ENCODE data around the gene NAV2. TPM values are rescaled to one million over a fixed set of nuclear protein-coding genes. Genes with fewer than 3 reads are reported as not detected.

Gene NAV2
- polyA plus RNA-seq, 1 donor (not counting 4 experiments of a cell fraction or from before 2014, with no cell fraction given) = 4.0 TPM

DNA sequence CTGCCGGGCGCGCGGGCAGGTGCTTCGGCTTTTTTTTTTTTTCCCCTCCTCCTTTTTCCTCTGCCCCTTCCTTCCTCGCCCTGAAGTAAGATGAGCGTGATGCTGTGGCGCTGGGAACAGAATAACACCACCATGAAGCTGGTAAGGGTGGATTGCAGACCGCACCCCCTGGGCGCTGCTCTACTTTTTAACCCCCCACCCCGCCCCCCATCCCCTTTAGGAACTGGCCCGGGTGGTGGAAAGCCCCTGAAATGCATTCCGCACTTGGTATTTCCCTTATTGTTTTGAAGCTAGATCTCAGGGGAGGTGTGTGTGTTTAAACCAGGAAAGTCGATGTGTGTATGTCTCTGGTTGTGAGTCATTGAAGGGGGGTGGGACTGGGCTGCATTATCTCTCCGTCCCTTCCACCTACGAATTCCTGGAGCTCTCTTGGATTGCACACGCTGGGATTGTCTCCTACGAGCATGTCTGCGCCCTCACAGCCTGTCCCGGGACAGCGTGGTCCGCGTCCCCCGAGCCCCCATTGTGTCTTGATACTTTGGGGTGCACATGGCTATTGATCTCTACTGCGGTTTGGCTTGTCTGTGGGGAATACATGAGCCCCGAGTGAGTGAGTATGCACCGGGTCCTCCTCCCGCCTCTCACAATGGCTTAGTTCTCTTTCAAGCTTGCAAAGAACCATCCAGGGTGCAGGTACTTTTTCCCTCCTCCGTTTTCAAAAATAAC lies 64.9 kb downstream of the NAV2 start:
- DNase-seq (ENCODE audit: low read depth, low spot score) (no peak), FAIRE-seq (no peak)
- Histone ChIP-seq H3K4me2 (ENCODE audit: control insufficient read depth, extremely low read depth, insufficient read depth, low read depth, low read length) (no peak overlapping the region), H4K20me1 (ENCODE audit: control insufficient read depth, extremely low read depth, insufficient read depth, low read length) (no peaks in the 10 kb centered on the region), H3K9me1 (ENCODE audit: control insufficient read depth, extremely low read depth, insufficient read depth, low read length) (no peaks in the 10 kb centered on the region), H3K27ac (ENCODE audit: control insufficient read depth, insufficient read depth, low read length) (no peak overlapping the region), H2AFZ (ENCODE audit: control insufficient read depth, low read length) (no peak overlapping the region), H3K4me1 (ENCODE audit: control insufficient read depth, extremely low read depth, insufficient read depth, low read length) (no peaks in the 10 kb centered on the region), H3K36me3 (ENCODE audit: control insufficient read depth in 2 of 2, extremely low read depth in 1 of 2, insufficient read depth in 2 of 2, low read length in 2 of 2) (no peaks in the 10 kb centered on the region), H3K9me3 (ENCODE audit: control insufficient read depth, low read depth, low read length) (no peaks in the 10 kb centered on the region), H3K9ac (ENCODE audit: control insufficient read depth, extremely low read depth, insufficient read depth, low read length) (no peak overlapping the region), H3K27me3 (ENCODE audit: control insufficient read depth, extremely low read depth, insufficient read depth, low read length) (peaks cover 35% of the 10 kb centered on the region), H3K79me2 (ENCODE audit: control insufficient read depth, insufficient read depth, low read length) (no peaks in the 10 kb centered on the region), H3K4me3 (ENCODE audit: control insufficient read depth in 2 of 3, extremely low read depth in 1 of 3, insufficient read depth in 2 of 3, low read depth in 1 of 3, low read length in 3 of 3) (no peak overlapping the region)
- dilution Hi-C loops (cut with MboI; ENCODE audit: extremely low pct_ligation_motif_present, low sequenced_read_pairs) = no loop called here
- TF ChIP-seq, protein P1, sequence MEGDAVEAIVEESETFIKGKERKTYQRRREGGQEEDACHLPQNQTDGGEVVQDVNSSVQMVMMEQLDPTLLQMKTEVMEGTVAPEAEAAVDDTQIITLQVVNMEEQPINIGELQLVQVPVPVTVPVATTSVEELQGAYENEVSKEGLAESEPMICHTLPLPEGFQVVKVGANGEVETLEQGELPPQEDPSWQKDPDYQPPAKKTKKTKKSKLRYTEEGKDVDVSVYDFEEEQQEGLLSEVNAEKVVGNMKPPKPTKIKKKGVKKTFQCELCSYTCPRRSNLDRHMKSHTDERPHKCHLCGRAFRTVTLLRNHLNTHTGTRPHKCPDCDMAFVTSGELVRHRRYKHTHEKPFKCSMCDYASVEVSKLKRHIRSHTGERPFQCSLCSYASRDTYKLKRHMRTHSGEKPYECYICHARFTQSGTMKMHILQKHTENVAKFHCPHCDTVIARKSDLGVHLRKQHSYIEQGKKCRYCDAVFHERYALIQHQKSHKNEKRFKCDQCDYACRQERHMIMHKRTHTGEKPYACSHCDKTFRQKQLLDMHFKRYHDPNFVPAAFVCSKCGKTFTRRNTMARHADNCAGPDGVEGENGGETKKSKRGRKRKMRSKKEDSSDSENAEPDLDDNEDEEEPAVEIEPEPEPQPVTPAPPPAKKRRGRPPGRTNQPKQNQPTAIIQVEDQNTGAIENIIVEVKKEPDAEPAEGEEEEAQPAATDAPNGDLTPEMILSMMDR (optimal IDR thresholded peaks at IDR 0.05 in 1 of 3, IDR thresholded peaks at IDR 0.05 in 1 of 3, conservative IDR thresholded peaks at IDR 0.05 in 1 of 3; ENCODE audit: extremely low read depth in 1 of 3, insufficient read depth in 2 of 3, low read length in 3 of 3) = no peak
- TF ChIP-seq EZH2 (IDR thresholded peaks at IDR 0.05; ENCODE audit: low read length) = peak; percentile 46

DNA sequence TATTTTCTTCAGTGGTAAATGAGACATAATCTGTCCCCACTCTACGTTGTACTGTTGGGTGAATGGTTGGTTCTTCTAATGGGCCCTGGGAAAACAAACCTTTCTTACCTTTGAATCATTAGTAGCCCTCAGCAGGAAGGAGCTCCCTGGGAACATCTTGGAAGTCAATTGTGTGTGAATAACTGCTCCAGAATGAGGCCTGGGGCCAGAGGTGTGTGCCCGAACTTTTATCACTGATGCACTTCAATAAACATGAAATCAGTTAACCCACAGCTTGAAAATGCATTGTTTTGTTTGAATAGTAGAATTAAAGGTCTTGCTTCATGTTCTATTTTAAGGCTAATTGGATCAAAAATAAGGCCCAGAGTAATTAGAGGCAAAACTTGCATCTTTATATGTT lies 67.1 kb downstream of the NAV2 start:
- peaks cover 35% of the 10 kb centered on the region for H3K27me3 ChIP-seq (ENCODE audit: control insufficient read depth, extremely low read depth, insufficient read depth, low read length)
- no peaks in the 10 kb centered on the region for H3K9me3 ChIP-seq (ENCODE audit: control insufficient read depth, low read depth, low read length)
- no peaks in the 10 kb centered on the region for H3K79me2 ChIP-seq (ENCODE audit: control insufficient read depth, insufficient read depth, low read length)
- TF ChIP-seq, protein P1 (optimal IDR thresholded peaks at IDR 0.05 in 1 of 3, IDR thresholded peaks at IDR 0.05 in 1 of 3, conservative IDR thresholded peaks at IDR 0.05 in 1 of 3; ENCODE audit: extremely low read depth in 1 of 3, insufficient read depth in 2 of 3, low read length in 3 of 3) = no peak
- TF ChIP-seq EZH2 (IDR thresholded peaks at IDR 0.05; ENCODE audit: low read length) = no peak
- H3K4me2 ChIP-seq (ENCODE audit: control insufficient read depth, extremely low read depth, insufficient read depth, low read depth, low read length) = no peak overlapping the region
- H3K27ac ChIP-seq (ENCODE audit: control insufficient read depth, insufficient read depth, low read length) = no peak overlapping the region
- no peaks in the 10 kb centered on the region for H3K36me3 ChIP-seq (ENCODE audit: control insufficient read depth in 2 of 2, extremely low read depth in 1 of 2, insufficient read depth in 2 of 2, low read length in 2 of 2)
- dilution Hi-C loops (cut with MboI; ENCODE audit: extremely low pct_ligation_motif_present, low sequenced_read_pairs) = no loop called here
- no peaks in the 10 kb centered on the region for H3K4me1 ChIP-seq (ENCODE audit: control insufficient read depth, extremely low read depth, insufficient read depth, low read length)
- no peaks in the 10 kb centered on the region for H3K9me1 ChIP-seq (ENCODE audit: control insufficient read depth, extremely low read depth, insufficient read depth, low read length)
- no peak for DNase-seq (ENCODE audit: low read depth, low spot score)
- no peak overlapping the region for H3K4me3 ChIP-seq (ENCODE audit: control insufficient read depth in 2 of 3, extremely low read depth in 1 of 3, insufficient read depth in 2 of 3, low read depth in 1 of 3, low read length in 3 of 3)
- no peak overlapping the region for H2AFZ ChIP-seq (ENCODE audit: control insufficient read depth, low read length)
- H3K9ac ChIP-seq (ENCODE audit: control insufficient read depth, extremely low read depth, insufficient read depth, low read length) = no peak overlapping the region
- no peaks in the 10 kb centered on the region for H4K20me1 ChIP-seq (ENCODE audit: control insufficient read depth, extremely low read depth, insufficient read depth, low read length)
- FAIRE-seq = no peak
